Calu3 (cell line): ENCODE results near the gene ADGRA3. TPM values are rescaled to one million over a fixed set of nuclear protein-coding genes. Genes with fewer than 3 reads are reported as not detected.

ENCODE experiments used
- BruUV-seq: library from RNA; stranded (reverse); fragments of 400-500 nt; replicated peaks from 2 replicates; lab custom pipeline; 2021; lab: Mats Ljungman, UMichigan
- CTCF ChIA-PET: fragments of 300-600 bp; sonication (Branson Sonifier 250); formaldehyde crosslinking; loops from one replicate; lab custom pipeline; 2022; ENCODE audit warnings: antibody characterized with exemption; lab: Charles Lee
- DNase-seq: peaks from one replicate; pipeline ENCODE4 v3.0.0; 2022
- H3K27ac Mint-ChIP-seq: one replicate; pipeline ENCODE4 v1.8.0; 2022; ENCODE audit warnings: mixed read lengths; ENCODE audit not compliant: unreplicated experiment
- H3K27me3 Mint-ChIP-seq: one replicate; pipeline ENCODE4 v1.8.0; 2022; ENCODE audit warnings: mixed read lengths; ENCODE audit not compliant: unreplicated experiment
- H3K36me3 Mint-ChIP-seq: one replicate; pipeline ENCODE4 v1.8.0; 2022; ENCODE audit warnings: mild to moderate bottlenecking, moderate library complexity, mixed read lengths; ENCODE audit not compliant: insufficient read depth, unreplicated experiment
- H3K4me1 Mint-ChIP-seq: one replicate; pipeline ENCODE4 v1.8.0; 2022; ENCODE audit warnings: mild to moderate bottlenecking, low read depth, mixed read lengths; ENCODE audit not compliant: unreplicated experiment
- H3K4me3 Mint-ChIP-seq: one replicate; pipeline ENCODE4 v1.8.0; 2022; ENCODE audit warnings: mild to moderate bottlenecking, low read depth, moderate library complexity, mixed read lengths; ENCODE audit not compliant: unreplicated experiment
- H3K9me3 Mint-ChIP-seq: one replicate; pipeline ENCODE4 v1.8.0; 2022; ENCODE audit warnings: low read depth, mixed read lengths; ENCODE audit not compliant: unreplicated experiment
- intact Hi-C: fragments of 100-400 bp; cut with micrococcal nuclease; formaldehyde crosslinking; loops from one replicate; pipeline ENCODE4 v1.10.0; 2022; ENCODE audit not compliant: unreplicated experiment
- total RNA-seq: library from RNA; stranded (reverse); gene quantifications from 2 replicates; pipeline ENCODE4 v1.2.3, GENCODE V29; 2022
- TF ChIP-seq, protein P1 (sequence below): fragments of 200-600 bp; IDR thresholded peaks from one replicate; pipeline ENCODE4 v1.8.0; 2022; ENCODE audit warnings: antibody characterized with exemption; ENCODE audit not compliant: unreplicated experiment

Gene ADGRA3
- total RNA-seq, 1 experiment from 2014 or later: 63.2 TPM

GRCh38 chr4:22524895-22525294, 9.0 kb upstream of the ADGRA3 start:
- no peaks in the 10 kb centered on the region for H3K9me3 Mint-ChIP-seq
- CTCF ChIA-PET: no interaction called here
- TF ChIP-seq, protein P1, sequence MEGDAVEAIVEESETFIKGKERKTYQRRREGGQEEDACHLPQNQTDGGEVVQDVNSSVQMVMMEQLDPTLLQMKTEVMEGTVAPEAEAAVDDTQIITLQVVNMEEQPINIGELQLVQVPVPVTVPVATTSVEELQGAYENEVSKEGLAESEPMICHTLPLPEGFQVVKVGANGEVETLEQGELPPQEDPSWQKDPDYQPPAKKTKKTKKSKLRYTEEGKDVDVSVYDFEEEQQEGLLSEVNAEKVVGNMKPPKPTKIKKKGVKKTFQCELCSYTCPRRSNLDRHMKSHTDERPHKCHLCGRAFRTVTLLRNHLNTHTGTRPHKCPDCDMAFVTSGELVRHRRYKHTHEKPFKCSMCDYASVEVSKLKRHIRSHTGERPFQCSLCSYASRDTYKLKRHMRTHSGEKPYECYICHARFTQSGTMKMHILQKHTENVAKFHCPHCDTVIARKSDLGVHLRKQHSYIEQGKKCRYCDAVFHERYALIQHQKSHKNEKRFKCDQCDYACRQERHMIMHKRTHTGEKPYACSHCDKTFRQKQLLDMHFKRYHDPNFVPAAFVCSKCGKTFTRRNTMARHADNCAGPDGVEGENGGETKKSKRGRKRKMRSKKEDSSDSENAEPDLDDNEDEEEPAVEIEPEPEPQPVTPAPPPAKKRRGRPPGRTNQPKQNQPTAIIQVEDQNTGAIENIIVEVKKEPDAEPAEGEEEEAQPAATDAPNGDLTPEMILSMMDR: no peak
- no peaks in the 10 kb centered on the region for H3K27me3 Mint-ChIP-seq
- intact Hi-C loops: no loop called here
- no peak overlapping the region for H3K27ac Mint-ChIP-seq
- no peak for DNase-seq
- no TSS peak for BruUV-seq
- H3K4me3 Mint-ChIP-seq: no peak overlapping the region
- H3K36me3 Mint-ChIP-seq: no peaks in the 10 kb centered on the region
- H3K4me1 Mint-ChIP-seq: no peaks in the 10 kb centered on the region

- no TSS peak for BruUV-seq
- no peaks in the 10 kb centered on the region for H3K27me3 Mint-ChIP-seq
- H3K9me3 Mint-ChIP-seq: no peaks in the 10 kb centered on the region
- no peaks in the 10 kb centered on the region for H3K4me1 Mint-ChIP-seq
- intact Hi-C loops: no loop called here
- no peak for DNase-seq
- H3K36me3 Mint-ChIP-seq: no peaks in the 10 kb centered on the region
- no peak overlapping the region for H3K4me3 Mint-ChIP-seq
- TF ChIP-seq, protein P1: no peak
- CTCF ChIA-PET: no interaction called here
- H3K27ac Mint-ChIP-seq: no peak overlapping the region
These were observed 7.0 kb upstream of the ADGRA3 start for GRCh38 chr4:22522706-22523501.

- Mint-ChIP-seq H3K36me3 (no peaks in the 10 kb centered on the region), H3K9me3 (no peaks in the 10 kb centered on the region), H3K4me3 (no peak overlapping the region), H3K27me3 (no peaks in the 10 kb centered on the region), H3K27ac (no peak overlapping the region), H3K4me1 (no peaks in the 10 kb centered on the region)
- CTCF ChIA-PET: no interaction called here
- DNase-seq: no peak
- intact Hi-C loops: no loop called here
- BruUV-seq: no TSS peak
- TF ChIP-seq, protein P1: no peak
These were observed 6.3 kb upstream of the ADGRA3 start for GRCh38 chr4:22522206-22522605.

DNA sequence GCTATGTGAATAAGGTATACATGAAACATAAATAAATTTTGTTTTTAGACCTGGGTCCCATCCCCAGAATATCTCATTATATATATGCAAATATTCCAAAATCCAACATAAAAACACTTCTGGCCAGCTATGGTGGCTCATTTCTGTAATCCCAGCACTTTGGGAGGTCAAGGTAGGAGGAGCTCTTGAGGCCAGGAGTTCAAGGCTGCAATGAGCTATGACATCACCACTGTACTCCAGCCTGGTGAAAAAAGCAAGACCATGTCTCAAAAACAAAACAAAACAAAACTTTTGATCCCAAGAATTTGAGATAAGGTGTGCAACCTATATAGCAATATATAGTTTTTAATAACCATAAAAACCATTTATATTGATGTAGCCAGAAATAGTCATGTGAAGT, 5.4 kb upstream of the ADGRA3 start:
- BruUV-seq: no TSS peak
- TF ChIP-seq, protein P1: no peak
- H3K27me3 Mint-ChIP-seq: no peaks in the 10 kb centered on the region
- no peak for DNase-seq
- CTCF ChIA-PET: no interaction called here
- H3K36me3 Mint-ChIP-seq: peaks cover 7% of the 10 kb centered on the region
- no peak overlapping the region for H3K4me3 Mint-ChIP-seq
- intact Hi-C loops: no loop called here
- no peak overlapping the region for H3K27ac Mint-ChIP-seq
- no peaks in the 10 kb centered on the region for H3K4me1 Mint-ChIP-seq
- H3K9me3 Mint-ChIP-seq: no peaks in the 10 kb centered on the region
